NB4 (cell line): Measurements from ENCODE around the gene CKMT2.

ENCODE experiments used
- DNase-seq: peaks from one replicate; pipeline ENCODE4 v3.0.0; 2010; ENCODE audit warnings: low read depth
- H3K4me3 ChIP-seq: one replicate; pipeline ENCODE4 v1.5.1; 2011; ENCODE audit warnings: mild to moderate bottlenecking, low read depth, low read length, moderate library complexity
- MYC ChIP-seq: IDR thresholded peaks from 2 replicates; pipeline ENCODE4 v1.6.1; 2011; ENCODE audit warnings: low read depth, low read length
- POLR2A ChIP-seq: IDR thresholded peaks from 2 replicates; pipeline ENCODE4 v1.6.1; 2011; ENCODE audit warnings: mild to moderate bottlenecking; ENCODE audit not compliant: insufficient read length; ENCODE audit errors: extremely low read depth
- TF ChIP-seq, protein P1 (sequence below): IDR thresholded peaks from one replicate; pipeline ENCODE4 v1.5.1; 2012; ENCODE audit warnings: low read depth, low read length
- TF ChIP-seq, protein P2 (sequence below): IDR thresholded peaks from 2 replicates; pipeline ENCODE4 v1.6.1; 2011; ENCODE audit warnings: low read depth, low read length

Gene CKMT2

DNA sequence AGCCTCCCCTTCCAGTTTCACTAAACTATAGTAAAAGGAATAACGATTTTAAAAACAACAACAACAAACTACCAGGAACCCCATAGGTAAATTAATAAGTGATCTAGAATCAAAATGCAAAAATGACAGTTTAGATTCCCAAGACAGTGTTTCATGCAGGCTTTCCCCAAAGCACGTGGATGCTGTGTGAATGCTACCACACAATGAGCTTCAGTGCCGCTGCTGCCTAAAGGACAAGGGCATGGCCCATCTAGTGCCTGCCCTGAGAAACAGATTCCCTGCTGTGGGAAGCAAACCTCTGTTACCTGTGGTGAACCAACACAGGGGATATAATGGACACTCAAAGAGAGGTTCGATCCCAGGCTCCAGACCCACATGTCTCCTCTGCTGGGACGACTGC, 23.7 kb upstream of the CKMT2 start:
- no peak for DNase-seq
- H3K4me3 ChIP-seq, result no peak overlapping the region
- TF ChIP-seq, protein P1, sequence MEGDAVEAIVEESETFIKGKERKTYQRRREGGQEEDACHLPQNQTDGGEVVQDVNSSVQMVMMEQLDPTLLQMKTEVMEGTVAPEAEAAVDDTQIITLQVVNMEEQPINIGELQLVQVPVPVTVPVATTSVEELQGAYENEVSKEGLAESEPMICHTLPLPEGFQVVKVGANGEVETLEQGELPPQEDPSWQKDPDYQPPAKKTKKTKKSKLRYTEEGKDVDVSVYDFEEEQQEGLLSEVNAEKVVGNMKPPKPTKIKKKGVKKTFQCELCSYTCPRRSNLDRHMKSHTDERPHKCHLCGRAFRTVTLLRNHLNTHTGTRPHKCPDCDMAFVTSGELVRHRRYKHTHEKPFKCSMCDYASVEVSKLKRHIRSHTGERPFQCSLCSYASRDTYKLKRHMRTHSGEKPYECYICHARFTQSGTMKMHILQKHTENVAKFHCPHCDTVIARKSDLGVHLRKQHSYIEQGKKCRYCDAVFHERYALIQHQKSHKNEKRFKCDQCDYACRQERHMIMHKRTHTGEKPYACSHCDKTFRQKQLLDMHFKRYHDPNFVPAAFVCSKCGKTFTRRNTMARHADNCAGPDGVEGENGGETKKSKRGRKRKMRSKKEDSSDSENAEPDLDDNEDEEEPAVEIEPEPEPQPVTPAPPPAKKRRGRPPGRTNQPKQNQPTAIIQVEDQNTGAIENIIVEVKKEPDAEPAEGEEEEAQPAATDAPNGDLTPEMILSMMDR, result no peak
- TF ChIP-seq MYC (no peak), POLR2A (no peak)
- TF ChIP-seq, protein P2, sequence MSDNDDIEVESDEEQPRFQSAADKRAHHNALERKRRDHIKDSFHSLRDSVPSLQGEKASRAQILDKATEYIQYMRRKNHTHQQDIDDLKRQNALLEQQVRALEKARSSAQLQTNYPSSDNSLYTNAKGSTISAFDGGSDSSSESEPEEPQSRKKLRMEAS, result no peak

DNA sequence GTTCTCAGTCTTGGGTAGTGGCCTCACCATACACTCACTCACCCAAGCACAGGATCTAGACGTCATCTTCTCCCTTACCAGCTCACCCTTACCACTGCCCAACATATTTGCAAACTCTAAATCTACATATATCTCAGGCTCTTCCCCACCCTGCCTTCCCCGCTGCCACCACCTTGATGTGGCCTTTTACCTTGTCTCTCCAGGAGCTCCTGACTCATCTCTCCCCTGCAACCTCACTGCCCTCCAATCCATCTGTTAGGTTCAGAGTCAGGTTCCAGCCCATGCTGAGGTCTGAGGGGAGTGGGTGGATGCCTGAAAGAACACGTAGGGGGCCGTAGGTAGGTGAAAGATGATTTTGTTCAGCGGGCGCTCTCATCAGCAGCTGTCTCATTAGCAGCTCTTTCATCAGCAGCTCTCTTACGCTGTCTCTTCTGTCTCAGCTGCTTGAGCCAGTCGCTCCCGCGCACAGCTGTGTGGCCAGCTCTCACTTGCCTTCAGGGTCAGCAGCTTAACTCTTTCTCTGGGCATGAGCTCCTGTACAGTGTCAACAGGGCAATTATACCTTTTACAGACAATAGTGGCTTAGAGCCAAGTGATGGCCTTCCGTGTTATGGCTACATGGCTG, 23.1 kb upstream of the CKMT2 start:
- H3K4me3 ChIP-seq, result no peak overlapping the region
- no peak for TF ChIP-seq POLR2A
- TF ChIP-seq, protein P2, result no peak
- TF ChIP-seq, protein P1, result no peak
- no peak for TF ChIP-seq MYC
- DNase-seq, result no peak

DNA sequence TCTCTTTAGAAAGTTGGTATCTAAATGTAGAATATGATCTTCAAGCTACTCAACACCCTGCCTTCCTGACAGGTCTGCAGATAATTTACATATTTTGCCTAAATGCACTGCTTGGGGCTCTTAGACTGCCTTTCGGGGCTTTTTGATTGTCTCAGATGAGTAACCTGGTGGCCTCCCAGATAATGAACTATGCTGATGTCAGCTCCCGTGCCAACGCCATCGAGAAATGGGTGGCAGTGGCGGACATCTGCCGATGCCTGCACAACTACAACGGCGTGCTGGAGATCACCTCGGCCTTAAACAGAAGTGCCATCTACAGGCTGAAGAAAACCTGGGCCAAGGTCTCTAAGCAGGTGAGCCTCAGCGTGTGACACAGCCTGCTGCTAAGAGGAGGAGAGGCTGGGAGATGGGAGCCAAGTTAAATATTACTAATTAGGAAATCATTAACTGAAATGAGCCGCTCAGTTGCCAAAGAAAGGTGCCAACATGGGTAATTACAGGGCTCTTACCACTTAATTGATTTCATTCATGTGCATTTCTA, 20.8 kb upstream of the CKMT2 start:
- DNase-seq, result no peak
- H3K4me3 ChIP-seq, result no peak overlapping the region
- TF ChIP-seq, protein P1, result no peak
- no peak for TF ChIP-seq MYC
- TF ChIP-seq, protein P2, result no peak
- TF ChIP-seq POLR2A, result no peak

DNA sequence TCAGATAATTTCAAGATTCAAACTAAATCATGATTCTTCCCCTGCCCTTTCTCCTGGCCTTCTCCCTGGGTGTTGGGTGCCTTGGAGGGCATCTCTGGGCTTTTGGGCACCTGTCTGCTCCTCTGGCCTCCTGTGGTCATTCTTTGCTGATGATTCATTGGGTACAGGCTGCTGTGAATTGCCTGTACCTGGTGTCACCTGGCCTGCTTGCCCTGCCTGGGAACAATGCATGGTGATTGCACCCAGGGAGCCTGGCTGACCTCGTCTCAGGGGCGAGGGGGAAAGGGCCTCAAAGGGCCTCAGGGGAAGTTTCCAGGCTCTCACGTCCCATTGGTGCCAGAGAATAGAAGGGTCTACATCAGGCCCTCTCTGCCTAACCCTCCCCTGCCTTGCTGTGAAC, 20.1 kb upstream of the CKMT2 start:
- DNase-seq, result no peak
- H3K4me3 ChIP-seq, result no peak overlapping the region
- no peak for TF ChIP-seq MYC
- TF ChIP-seq POLR2A, result no peak
- TF ChIP-seq, protein P1, result no peak
- TF ChIP-seq, protein P2, result no peak

DNA sequence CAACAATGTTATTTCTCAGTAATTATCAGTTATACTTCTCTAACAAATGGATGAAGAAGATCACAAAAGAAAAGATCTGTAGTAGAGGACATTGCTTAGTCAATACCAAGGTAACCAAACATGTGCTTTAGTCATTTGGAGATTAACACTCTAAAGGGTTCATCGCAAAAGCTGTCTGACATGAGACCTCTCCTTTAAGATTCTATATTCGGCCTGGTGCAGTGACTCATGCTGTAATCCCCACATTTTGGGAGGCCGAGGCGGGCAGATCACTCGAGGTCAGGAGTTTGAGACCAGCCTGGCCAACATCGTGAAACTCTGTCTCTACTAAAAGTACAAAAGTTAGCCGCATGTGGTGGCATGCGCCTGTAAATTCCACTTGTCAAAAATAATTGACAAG, 18.3 kb upstream of the CKMT2 start:
- no peak for TF ChIP-seq POLR2A
- TF ChIP-seq, protein P2, result no peak
- TF ChIP-seq, protein P1, result no peak
- TF ChIP-seq MYC, result no peak
- no peak for DNase-seq
- no peak overlapping the region for H3K4me3 ChIP-seq
